GM12892 (cell line): ENCODE measurements around the gene EXOC4.

ENCODE experiments used
- POLR2A ChIP-seq: IDR thresholded peaks from 2 replicates; pipeline ENCODE4 v1.6.1; 2011; ENCODE audit warnings: low read depth, low read length, control low read depth
- POLR2AphosphoS5 ChIP-seq: IDR thresholded peaks from 2 replicates; pipeline ENCODE4 v1.6.1; 2011; ENCODE audit warnings: low read depth, low read length, control low read depth
- TAF1 ChIP-seq: IDR thresholded peaks from 2 replicates; pipeline ENCODE4 v1.6.1; 2011; ENCODE audit warnings: low read depth, mild to moderate bottlenecking, control low read depth, low read length, borderline replicate concordance

DNA sequence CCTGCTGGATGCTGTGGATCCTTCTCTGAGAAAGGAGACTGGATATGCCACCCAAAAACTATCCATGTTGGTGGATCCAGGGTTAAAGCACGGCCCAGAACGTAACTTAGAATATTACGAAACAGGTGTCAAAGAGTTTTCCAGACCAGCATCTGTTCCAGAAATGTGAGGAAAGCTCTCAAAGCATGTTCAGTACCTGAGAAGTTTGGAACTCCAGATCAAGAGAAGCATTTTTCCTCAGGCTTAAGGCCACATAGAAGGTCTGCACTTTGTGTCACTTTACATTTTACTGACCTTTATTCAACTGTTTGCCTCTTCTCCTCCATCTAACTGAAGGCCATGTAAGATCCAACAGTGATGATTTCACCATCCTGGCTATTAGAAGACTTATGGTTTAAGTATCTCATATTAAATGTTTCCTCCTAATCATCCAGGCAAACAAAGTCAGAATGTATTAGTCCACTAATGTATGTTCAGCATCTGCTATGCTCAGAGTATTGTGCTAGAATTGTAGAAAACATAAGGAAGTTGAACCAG lies 533.6 kb downstream of the EXOC4 start:
- TF ChIP-seq POLR2A = no peak
- TF ChIP-seq POLR2AphosphoS5 = no peak
- TF ChIP-seq TAF1 = no peak
